ENCODE results near the gene SYCP2L.

The SYCP2L gene

GRCh38 chr6:10854922-10855632, 31.8 kb upstream of the SYCP2L start:
- TF ChIP-seq POLR2AphosphoS5 (IDR thresholded peaks at IDR 0.05; ENCODE audit: low read depth, low read length): no peak
- no peak for TF ChIP-seq FOXP2 (optimal IDR thresholded peaks at IDR 0.05; ENCODE audit: borderline replicate concordance, extremely low read depth, extremely low read length, insufficient read depth)
- TF ChIP-seq REST (IDR thresholded peaks at IDR 0.05; ENCODE audit: insufficient read depth in 1 of 2, low read depth in 2 of 2, low read length in 2 of 2): no peak
- no peak for TF ChIP-seq SIN3A (IDR thresholded peaks at IDR 0.05; ENCODE audit: borderline replicate concordance, insufficient read depth, low read length)
- TF ChIP-seq TAF1 (IDR thresholded peaks at IDR 0.05; ENCODE audit: borderline replicate concordance, insufficient read depth, low read length): no peak

DNA sequence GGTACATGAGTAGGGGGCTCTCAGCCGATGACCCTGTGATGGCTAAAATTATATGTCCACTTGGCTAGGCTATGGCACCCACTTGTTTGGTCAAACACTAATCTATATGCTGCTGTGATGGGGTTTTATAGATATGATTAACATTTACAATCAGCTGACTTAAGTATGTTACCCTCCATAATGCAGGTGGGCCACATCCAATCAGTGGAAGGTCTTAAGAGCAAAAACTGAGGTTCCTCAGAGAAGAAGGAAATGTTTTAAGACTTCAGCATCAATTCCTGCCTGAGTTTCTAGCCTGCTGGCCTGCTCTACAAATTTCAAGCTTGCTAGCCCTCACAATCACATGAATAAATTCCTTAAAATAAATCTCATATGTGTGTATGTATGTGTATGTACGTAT, 29.6 kb upstream of the SYCP2L start:
- TF ChIP-seq FOXP2 (optimal IDR thresholded peaks at IDR 0.05; ENCODE audit: borderline replicate concordance, extremely low read depth, extremely low read length, insufficient read depth): no peak
- TF ChIP-seq SIN3A (IDR thresholded peaks at IDR 0.05; ENCODE audit: borderline replicate concordance, insufficient read depth, low read length): no peak
- TF ChIP-seq REST (IDR thresholded peaks at IDR 0.05; ENCODE audit: insufficient read depth in 1 of 2, low read depth in 2 of 2, low read length in 2 of 2): no peak
- TF ChIP-seq POLR2AphosphoS5 (IDR thresholded peaks at IDR 0.05; ENCODE audit: low read depth, low read length): no peak
- no peak for TF ChIP-seq TAF1 (IDR thresholded peaks at IDR 0.05; ENCODE audit: borderline replicate concordance, insufficient read depth, low read length)

GRCh38 chr6:10861086-10861485, 25.8 kb upstream of the SYCP2L start:
- no peak for TF ChIP-seq REST (IDR thresholded peaks at IDR 0.05; ENCODE audit: insufficient read depth in 1 of 2, low read depth in 2 of 2, low read length in 2 of 2)
- no peak for TF ChIP-seq POLR2AphosphoS5 (IDR thresholded peaks at IDR 0.05; ENCODE audit: low read depth, low read length)
- no peak for TF ChIP-seq FOXP2 (optimal IDR thresholded peaks at IDR 0.05; ENCODE audit: borderline replicate concordance, extremely low read depth, extremely low read length, insufficient read depth)
- TF ChIP-seq SIN3A (IDR thresholded peaks at IDR 0.05; ENCODE audit: borderline replicate concordance, insufficient read depth, low read length): no peak
- no peak for TF ChIP-seq TAF1 (IDR thresholded peaks at IDR 0.05; ENCODE audit: borderline replicate concordance, insufficient read depth, low read length)

- TF ChIP-seq FOXP2 (optimal IDR thresholded peaks at IDR 0.05; ENCODE audit: borderline replicate concordance, extremely low read depth, extremely low read length, insufficient read depth): no peak
- TF ChIP-seq REST (IDR thresholded peaks at IDR 0.05; ENCODE audit: insufficient read depth in 1 of 2, low read depth in 2 of 2, low read length in 2 of 2): no peak
- TF ChIP-seq SIN3A (IDR thresholded peaks at IDR 0.05; ENCODE audit: borderline replicate concordance, insufficient read depth, low read length): no peak
- TF ChIP-seq TAF1 (IDR thresholded peaks at IDR 0.05; ENCODE audit: borderline replicate concordance, insufficient read depth, low read length): no peak
- TF ChIP-seq POLR2AphosphoS5 (IDR thresholded peaks at IDR 0.05; ENCODE audit: low read depth, low read length): no peak
Observed at GRCh38 chr6:10862361-10862760, 24.5 kb upstream of the SYCP2L start.

Data from PFSK-1 (cell line).